HG03439 (cell line): ENCODE measurements around the gene COP1.

ENCODE experiments used
- ATAC-seq: cut with Tn5 transposase; IDR thresholded peaks from one replicate; pipeline ENCODE4 v1.9.1; 2021; ENCODE audit warnings: mild to moderate bottlenecking, moderate library complexity; ENCODE audit not compliant: unreplicated experiment

Gene COP1

DNA sequence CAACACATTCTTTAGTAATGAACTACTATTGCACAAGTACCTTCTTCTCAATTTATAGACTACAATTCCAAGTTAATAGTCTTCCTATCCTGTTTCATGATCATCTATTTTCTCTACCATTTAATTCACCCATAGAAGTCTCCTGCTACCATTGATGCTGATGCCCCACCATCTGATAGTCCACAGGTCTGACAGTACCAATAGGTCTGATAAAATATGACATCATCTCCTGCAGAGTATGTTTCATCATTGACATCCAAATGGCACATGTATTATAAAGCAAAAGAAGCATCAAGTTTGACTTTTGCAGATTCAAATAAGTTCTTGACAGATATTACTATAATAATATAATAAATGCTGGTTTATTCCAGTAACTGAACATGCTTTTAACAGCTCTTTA lies 5.5 kb downstream of the COP1 start:
- no peak for ATAC-seq

DNA sequence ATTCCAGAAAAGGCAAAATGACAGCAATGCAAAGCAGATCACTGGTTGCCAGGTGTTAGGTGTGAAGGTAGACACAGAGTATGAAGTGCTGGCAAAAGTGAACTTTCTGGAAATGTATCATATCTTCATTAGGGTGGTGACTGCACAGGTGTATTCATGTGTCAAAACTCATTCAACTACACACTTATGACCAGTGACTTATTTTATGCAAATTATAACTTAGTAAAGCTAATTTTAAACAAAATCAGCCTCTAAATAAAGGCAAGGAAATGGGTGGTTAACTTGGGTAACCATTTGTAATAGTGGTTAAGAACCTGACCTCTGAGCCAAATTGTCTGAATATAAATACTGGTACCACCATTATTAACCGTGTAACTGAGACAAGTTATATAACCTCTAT lies 7.4 kb downstream of the COP1 start:
- ATAC-seq, result no peak

DNA sequence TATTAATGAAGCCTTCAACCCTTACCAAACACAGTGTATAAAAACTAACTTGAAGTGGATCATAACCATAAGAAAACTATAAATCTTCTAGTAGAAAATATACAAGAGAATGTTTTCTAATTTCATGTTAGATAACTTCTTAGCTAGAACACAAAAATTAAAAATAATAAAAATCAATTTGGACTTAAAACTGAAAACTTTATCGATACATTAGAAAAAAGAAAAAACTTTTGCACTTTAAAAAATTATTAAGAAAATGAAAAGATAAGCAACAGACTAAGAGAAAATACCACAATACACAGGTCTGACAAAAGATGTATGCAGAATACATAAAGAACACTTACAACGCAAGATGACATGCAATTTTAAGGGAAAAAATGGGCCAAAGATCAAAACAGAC lies 8.7 kb downstream of the COP1 start:
- ATAC-seq, result no peak

DNA sequence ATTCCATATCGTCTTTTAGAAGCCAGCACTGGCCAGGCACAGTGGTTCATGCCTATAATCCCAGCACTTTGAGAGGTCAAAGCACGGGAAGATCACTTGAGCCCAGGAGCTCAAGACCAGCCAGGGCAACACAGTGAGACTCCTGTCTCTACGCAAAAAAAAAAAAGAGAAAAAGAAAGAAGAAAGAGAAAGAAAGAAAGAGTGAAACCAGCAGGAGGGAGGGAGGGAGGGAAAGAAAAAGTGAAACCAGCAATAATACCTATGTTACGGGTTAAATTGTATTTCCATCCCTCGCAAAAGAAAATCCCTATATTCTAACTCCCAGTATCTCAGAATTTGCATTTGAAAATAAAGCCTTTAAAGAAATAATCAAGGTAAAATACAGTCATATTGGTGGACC lies 10.4 kb downstream of the COP1 start:
- no peak for ATAC-seq

DNA sequence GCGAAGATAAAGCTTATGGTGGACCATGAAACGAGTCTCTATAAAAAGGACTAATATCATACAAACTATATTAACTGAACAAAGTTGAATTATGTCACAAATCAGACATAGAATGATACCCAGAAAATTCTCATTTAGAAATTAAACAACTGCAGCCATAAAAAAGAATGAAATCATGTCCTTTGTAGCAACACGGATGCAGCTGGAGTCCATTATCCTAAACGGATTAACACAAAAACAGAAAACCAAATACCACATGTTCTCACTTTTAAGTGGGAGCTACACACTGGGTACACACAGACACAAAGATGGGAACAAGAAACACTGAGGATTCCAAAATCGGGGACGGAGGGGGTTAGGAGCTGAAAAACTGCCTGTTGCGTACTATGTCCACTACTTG lies 11.5 kb downstream of the COP1 start:
- ATAC-seq, result no peak

DNA sequence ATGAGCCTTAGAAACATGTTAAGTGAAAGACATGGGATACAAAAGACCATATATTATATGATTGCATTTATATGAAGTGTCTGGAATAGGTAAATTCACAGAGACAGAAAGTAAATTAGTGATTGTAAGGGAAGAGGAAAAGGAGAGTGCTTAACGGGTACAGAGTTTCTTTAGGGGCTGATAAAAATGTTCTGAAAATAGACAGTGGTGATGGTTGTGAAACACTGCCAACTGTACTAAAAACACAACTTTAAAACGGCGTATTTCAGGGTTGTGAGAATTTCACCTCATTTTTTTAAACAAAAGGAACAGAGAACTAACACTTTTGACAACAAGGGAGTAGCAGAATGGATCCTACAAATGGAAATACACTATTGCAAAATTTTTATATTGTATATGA lies 13.4 kb downstream of the COP1 start:
- no peak for ATAC-seq

DNA sequence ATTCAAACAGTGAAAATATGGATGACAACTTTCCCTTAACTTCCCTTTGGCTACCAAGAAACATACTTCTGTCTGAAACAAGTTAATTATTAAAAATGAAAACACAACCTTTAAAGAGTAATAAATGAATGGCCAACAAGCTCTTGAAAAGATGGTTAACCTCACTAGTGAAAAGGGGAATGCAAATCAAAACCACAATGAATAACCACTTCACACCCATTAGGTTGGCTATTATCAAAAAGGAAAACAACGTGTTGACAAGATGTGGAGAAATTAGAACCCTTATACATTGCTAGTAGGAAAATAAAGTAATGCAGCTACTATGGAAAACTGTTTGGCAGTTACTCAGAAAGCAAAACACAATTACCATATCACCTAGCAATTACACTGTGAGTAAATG lies 14.1 kb downstream of the COP1 start:
- peak; percentile 85 for ATAC-seq

DNA sequence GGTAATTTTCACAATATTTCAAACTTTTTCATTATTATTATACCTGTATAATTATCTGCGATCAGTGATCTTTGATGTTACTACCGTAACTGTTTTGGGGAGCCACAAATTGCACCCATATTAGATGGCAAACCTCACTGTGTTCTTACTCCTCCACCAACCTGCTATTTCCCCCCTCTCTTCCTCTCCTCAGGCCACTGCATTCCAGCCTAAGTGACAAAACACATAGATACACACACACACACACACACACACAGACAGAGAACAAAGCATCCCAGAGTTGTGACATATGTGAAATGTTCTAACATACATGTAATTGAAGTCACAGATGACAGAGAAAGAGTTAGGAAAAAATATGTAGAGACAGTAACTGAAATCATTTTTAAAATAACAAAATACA lies 18.5 kb downstream of the COP1 start:
- no peak for ATAC-seq

DNA sequence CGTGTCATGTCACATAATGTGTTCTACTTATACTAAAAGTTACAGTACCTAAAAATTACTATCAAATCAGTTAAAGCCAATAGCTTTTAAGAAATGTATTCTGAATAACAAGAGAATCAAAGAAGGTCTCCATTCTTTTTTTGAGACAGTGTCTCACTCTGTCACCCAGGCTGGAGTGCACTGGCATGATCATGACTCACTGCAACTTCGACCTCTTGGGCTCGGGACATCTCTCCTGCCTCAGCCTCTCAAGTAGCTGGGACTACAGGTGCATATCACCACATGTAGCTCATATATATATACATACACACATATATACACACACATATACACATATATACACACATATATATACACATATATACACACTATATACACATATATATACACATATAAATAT lies 20.1 kb downstream of the COP1 start:
- no peak for ATAC-seq

DNA sequence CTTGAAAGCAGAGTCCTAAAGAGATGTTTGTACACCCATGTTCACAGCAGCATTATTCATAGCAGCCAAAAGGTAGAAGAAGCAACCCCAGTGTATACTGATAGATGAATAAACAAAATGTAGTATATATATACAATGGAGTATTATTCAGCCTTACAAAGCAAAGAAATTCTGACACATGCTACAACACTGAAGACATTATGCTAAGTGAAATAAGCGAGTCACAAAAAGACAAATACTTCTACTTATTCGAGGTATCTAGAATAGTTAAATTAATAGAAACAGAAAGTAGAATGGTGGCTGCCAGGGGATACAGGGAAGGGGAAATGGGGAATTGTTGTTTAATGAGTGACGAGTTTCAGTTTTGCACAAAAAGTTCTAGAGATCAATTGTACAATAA lies 23.5 kb downstream of the COP1 start:
- ATAC-seq, result no peak

DNA sequence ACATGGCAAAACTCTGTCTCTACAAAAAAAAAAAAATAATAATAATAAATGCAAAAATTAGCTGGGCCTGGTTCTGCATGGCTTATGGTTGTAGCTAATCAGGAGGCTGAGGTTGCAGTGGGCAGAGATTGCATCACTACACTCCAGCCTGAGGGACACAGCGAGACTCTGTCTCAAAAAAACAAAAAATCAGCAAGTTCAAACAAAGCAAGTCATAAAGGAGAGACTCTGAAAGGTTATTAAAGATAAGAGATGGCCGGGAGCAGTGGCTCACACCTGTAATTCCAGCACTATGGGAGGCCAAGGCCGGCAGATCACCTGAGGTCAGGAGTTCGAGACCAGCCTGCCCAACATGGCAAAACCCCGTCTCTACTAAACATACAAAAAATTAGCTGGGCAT lies 28.8 kb downstream of the COP1 start:
- no peak for ATAC-seq

DNA sequence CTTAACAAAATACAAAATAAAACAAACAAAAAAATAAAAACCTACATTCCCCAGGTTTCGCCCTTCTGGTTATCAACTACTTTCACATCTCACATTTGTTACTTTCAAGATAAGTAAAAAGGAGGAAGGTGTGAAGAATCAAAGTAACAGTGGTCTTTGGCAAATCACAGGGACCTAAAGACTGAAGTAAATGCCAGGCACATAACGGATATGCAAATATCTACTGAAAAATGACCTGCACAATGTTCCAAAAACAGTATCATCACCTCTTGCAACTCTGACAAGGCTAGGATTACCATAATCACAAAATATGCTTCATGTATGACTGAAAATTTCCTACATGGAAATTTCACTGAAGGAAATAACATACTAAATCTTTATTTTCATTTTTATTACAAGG lies 29.3 kb downstream of the COP1 start:
- no peak for ATAC-seq

DNA sequence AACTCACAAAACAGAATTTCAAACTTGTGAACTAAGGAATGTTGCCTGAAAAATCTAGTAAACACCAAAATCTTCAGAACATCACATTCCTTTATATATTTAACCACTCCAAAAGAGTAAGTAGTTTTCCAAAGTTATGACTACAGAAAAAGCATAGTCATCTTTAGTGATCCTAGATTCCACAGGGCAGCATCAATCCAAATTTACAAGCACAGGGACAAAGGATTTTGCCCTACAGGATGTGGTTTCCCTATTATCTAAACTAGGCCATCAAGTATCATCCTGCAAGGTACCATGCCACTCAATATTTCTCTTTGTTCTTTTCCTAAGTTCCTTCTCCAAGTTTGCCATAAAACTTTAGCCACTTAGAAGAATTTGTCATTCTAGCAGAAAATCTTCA lies 33.0 kb downstream of the COP1 start:
- no peak for ATAC-seq

DNA sequence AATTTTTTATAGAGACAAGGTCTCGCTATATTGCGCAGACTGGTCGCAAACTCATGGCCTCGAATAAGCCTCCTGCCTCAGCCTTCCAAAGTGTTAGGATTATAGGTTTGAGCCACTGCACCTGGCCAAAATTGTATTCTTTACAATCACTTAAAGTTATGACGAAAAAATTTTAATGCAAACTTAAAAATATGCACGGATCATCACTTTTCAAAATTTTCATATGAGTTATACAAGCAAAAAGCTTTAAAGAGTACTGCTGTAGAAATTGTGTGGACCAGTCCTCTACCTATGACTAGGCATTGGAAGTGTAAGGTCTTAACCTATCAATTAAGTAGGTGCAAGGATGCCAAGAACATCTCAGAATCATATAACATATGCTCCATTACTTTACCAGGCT lies 34.9 kb downstream of the COP1 start:
- ATAC-seq, result no peak

DNA sequence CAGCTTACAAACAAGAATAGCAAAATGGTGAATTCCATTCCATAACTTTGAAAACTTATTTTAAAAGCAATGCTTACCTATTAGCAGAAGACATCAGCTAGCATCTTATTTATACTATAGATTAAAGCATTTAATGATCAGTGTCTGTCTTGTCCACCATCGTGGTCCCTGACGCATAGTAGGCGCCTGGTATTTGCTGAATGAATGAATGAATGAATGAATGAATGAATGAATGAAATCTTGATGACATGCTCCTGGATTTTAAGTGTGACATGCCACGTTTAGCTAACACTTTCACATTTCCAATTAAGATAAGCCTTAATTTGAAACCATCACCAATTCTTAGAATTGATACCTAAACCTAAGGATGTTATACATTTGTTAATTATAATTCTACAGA lies 39.9 kb downstream of the COP1 start:
- ATAC-seq, result no peak

DNA sequence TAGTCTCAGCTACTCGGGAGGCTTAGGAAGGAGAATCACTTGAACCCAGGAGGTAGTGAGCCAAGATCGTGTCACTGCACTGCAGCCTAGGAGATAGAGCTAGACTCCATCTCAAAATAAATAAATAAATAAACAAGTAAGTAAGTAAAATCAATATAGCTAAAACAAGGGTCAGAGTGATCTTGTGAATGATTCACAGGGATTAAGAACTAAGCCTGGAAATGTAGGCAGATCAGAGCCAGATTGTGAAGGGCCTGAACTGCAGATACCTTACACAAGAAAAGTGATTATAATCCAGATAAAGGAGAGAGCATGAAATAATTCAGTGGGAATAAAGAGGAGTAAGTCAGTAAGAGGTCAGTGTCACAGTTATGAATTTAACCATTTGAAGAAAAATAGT lies 41.5 kb downstream of the COP1 start:
- ATAC-seq, result no peak

DNA sequence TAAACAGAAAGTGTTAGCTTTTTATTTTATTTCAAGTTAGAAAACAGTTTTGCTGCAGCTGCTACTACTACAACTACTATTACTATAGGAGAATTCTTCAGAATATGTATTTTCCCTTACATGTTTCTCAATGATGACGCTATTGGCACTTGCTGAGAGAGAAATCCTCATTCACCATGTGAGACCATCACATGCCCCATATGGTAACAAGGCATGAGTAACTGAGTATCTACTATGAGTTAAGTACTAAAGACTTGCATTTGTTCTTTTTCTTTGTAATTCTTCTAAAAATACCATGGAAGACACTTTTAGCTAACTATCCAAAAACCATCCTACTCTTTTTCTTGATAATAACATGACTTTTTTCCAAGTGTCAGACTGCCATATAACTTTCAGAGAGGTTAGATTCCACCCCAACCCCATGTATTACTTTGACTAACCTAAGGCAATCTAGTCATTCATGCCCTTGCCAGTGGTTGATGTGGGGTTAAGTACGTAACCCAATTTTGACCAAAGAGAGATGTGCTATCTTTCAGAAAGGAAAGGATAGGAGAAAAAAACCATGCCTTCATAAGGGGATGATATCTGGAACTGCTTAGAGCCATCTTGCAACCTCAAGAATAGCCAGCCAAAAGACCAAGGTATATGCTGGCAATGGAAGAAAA lies 42.9 kb downstream of the COP1 start:
- ATAC-seq, result no peak

DNA sequence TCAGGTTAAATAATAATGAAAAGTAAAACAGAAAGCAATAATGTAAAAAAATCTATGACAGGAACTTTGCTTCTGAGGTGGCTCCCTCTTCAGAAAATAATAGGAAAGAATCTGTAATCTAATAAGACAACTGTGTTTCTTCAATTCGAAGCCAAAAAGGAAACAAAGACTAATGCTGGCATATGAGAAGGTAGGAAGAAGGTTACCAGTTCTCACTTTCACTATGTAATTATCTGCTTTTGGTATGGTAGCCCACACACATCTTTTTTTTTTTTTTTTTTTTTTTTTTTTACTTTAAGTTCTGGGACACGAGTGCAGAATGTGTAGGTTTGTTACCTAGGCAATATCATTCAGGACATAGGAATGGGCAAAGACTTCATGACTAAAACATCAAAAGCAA lies 47.1 kb downstream of the COP1 start:
- no peak for ATAC-seq

DNA sequence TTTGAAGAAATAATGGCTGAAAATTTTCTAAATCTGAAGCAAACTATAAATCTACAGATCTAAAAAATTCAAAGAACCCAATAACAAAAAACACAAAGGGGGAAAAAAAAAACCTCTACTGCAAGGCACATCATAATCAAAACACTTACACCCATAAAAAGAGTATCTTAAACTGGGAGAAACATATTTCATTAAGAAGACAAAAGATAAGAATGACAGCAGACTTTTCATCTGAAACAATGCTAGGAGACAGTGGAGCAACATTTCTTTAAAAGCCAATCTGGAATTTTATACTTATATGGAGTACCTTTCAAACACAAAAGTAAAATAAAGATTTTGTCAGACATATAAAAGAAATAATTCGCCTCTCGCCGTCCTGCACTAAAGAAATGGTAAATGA lies 49.1 kb downstream of the COP1 start:
- no peak for ATAC-seq

DNA sequence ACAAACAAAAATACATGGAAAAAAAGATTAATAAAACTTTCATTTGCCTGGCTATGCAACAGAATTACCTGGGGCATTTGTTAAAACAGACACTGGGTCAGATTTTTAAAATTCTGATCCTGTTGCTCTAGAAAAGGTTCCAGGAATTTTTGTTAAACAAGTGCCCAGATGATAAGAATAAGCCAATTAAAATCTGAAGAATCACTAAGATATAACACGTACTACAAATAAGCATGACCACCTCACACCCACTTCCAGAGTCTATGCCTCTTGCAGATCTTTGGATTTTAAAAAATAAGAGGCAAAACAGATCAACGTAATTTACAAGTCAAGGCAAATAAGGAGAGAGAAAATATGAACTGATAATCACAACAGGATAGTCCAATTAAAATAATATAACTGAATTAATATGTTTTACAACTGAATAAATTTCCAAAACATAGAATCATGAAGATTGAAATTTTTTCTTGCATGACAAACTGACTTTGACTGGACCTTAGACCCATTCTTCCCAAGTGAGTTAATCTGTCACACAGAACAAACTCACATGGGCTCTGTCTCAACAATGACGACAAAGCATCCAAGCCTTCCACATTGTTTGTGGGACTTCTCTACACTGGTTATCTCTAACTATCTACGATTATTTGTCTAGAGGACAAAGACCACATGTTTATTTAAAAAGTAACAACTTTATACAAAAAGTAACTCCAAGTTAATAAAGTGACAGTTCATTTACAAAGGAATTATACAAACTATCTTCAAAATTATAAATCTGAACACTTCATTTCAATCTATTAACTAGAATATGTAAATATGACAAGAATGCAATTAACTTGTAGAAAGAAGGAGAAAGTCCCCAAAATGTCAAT lies 56.9 kb downstream of the COP1 start:
- ATAC-seq, result no peak

DNA sequence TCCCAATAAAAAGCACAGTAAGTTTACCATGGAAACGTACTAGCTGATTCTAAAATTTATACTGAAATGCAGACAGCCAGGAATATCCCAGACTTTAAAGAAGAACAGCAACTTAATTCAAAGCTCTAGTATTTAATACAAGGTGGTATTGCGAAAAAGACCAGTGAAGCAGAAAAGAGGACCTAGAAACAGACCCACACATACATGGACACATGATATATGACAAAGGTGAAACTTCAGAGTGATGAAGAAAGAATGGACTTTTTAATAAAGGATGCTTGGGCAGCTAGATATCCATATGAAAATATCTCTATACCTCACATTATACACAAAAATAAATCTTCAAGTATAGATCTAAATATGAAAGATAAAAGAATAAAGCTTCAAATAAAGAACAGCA lies 62.6 kb downstream of the COP1 start:
- ATAC-seq, result no peak

DNA sequence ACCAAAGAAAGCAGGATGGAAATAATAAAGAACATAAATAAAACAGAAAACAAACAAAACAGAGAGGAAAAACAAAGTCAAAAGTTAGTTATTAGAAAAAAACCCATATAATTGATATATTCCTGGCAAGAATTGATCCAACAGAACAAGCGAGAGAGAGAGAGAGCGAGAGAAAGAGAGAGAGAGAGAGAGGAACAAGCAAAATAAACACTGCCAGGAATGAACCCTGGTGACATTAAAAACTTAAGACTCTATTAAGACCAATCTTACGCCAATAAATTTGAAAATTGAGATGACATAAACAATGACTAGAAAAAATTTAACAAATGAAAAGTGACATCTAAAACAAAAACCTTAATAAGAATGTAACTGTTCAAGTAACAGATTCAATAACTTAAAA lies 64.1 kb downstream of the COP1 start:
- ATAC-seq, result no peak

DNA sequence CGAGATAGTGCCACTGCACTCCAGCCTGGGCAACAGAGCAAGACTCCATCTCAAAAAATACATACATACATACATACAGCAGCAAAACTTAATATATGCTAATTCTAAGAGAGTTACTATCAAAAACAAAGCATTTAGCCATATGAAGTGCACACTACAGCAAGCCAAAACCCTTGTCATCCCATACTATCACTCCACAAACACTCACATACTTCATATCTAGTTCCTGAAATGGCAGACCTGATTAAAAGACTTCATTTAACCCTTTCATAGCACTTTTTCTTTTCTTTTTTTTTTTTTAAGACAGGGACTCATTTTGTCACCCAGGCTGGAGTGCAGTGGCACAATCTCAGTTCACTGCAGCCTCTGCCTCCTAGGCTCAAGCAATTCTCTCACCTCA lies 65.6 kb downstream of the COP1 start:
- ATAC-seq, result no peak
